Endodermal cell (in vitro differentiated cells): ENCODE measurements around the gene FAM193B. TPM values are rescaled to one million over a fixed set of nuclear protein-coding genes. Genes with fewer than 3 reads are reported as not detected.

Experiments
- DNase-seq: peaks from one replicate; pipeline ENCODE4 v3.0.0-alpha.2; 2017
- H3K27ac ChIP-seq: 2 replicates; pipeline ENCODE4 v1.5.1; 2013; ENCODE audit warnings: mild to moderate bottlenecking, low read depth, low read length, moderate library complexity
- H3K27me3 ChIP-seq: 2 replicates; pipeline ENCODE4 v1.6.1; 2013; ENCODE audit warnings: mild to moderate bottlenecking, low read length, moderate library complexity; ENCODE audit not compliant: insufficient read depth, control insufficient read depth, poor library complexity, severe bottlenecking
- H3K36me3 ChIP-seq: 2 replicates; pipeline ENCODE4 v1.7.0; 2013; ENCODE audit warnings: mild to moderate bottlenecking, low read length, moderate library complexity; ENCODE audit not compliant: control insufficient read depth, insufficient read depth
- H3K4me1 ChIP-seq: one replicate; pipeline ENCODE4 v1.7.0; 2013; ENCODE audit warnings: low read length; ENCODE audit not compliant: control insufficient read depth, insufficient read depth
- H3K4me3 ChIP-seq: 2 replicates; pipeline ENCODE4 v1.5.1; 2013; ENCODE audit warnings: mild to moderate bottlenecking, low read length, moderate library complexity
- H3K9ac ChIP-seq: 2 replicates; pipeline ENCODE4 v1.6.1; 2013; ENCODE audit warnings: mild to moderate bottlenecking, low read length, moderate library complexity; ENCODE audit not compliant: poor library complexity, severe bottlenecking; ENCODE audit errors: extremely low read depth
- H3K9me3 ChIP-seq: 2 replicates; pipeline ENCODE4 v1.6.1; 2013; ENCODE audit warnings: mild to moderate bottlenecking, low read length, moderate library complexity; ENCODE audit not compliant: control insufficient read depth
- H3K27ac Mint-ChIP-seq: 2 replicates; pipeline ENCODE4 v1.8.0; 2020; ENCODE audit warnings: mixed read lengths
- H3K27me3 Mint-ChIP-seq: 2 replicates; pipeline ENCODE4 v1.8.0; 2021; ENCODE audit warnings: mild to moderate bottlenecking, mixed read lengths; ENCODE audit not compliant: insufficient read depth
- H3K36me3 Mint-ChIP-seq: 2 replicates; pipeline ENCODE4 v1.8.0; 2020; ENCODE audit warnings: low read depth, mixed read lengths
- H3K4me1 Mint-ChIP-seq: 2 replicates; pipeline ENCODE4 v1.8.0; 2020; ENCODE audit warnings: mixed read lengths
- H3K4me3 Mint-ChIP-seq: 2 replicates; pipeline ENCODE4 v1.8.0; 2020; ENCODE audit warnings: mild to moderate bottlenecking, moderate library complexity, mixed read lengths
- H3K9me3 Mint-ChIP-seq: 2 replicates; pipeline ENCODE4 v1.8.0; 2020; ENCODE audit warnings: mild to moderate bottlenecking, mixed read lengths
- WGBS, 2 experiments: methylation state at CpG; one replicate each; pipeline versions ENCODE4 v1.1.5 to v1.1.7; 2013; ENCODE audit warnings: missing lambda C conversion rate in 2 of 2, mixed read lengths in 1 of 2; ENCODE audit not compliant: insufficient coverage in 1 of 2, insufficient read length in 1 of 2; 5-methylcytosine and 5-hydroxymethylcytosine counted together
- total RNA-seq, 2 donors: library from RNA; stranded (reverse); fragmentation: NEBNext Ultra II Directional in 1 of 2; extraction: Animal tissue kit (Norgen Biotek cat#: 25700) in 1 of 2; gene quantifications; 2 replicates in 1 of 2; 3 replicates in 1 of 2; pipeline ENCODE4 v1.2.1, GENCODE V29; 2021
- TF ChIP-seq, protein P1 (sequence below): fragments of 200-600 bp; sonication (generic); conservative IDR thresholded peaks from 2 replicates; pipeline ENCODE4 v1.5.0; 2021; ENCODE audit warnings: antibody characterized with exemption, mild to moderate bottlenecking

Gene FAM193B
- total RNA-seq, 2 donors from 2014 or later, result 112 to 115 TPM

- no peak for DNase-seq
- H3K9me3 Mint-ChIP-seq, result no peaks in the 10 kb centered on the region
- peaks cover 25% of the 10 kb centered on the region for H3K27me3 ChIP-seq
- H3K27me3 Mint-ChIP-seq, result peaks cover 17% of the 10 kb centered on the region
- no peak overlapping the region for H3K27ac ChIP-seq
- 93 to 98% methylated on average over 7 to 8 of the region's 8 CpGs for WGBS, 2 experiments
- peaks cover 38% of the 10 kb centered on the region for H3K36me3 Mint-ChIP-seq
- peaks cover 4% of the 10 kb centered on the region for H3K4me1 Mint-ChIP-seq
- H3K36me3 ChIP-seq, result peaks cover 39% of the 10 kb centered on the region
- no peak overlapping the region for H3K4me3 ChIP-seq
- no peaks in the 10 kb centered on the region for H3K9me3 ChIP-seq
- H3K9ac ChIP-seq, result no peak overlapping the region
- H3K4me1 ChIP-seq, result no peaks in the 10 kb centered on the region
- peak overlapping the region; percentile 88 for H3K4me3 Mint-ChIP-seq
- no peak overlapping the region for H3K27ac Mint-ChIP-seq
- TF ChIP-seq, protein P1, sequence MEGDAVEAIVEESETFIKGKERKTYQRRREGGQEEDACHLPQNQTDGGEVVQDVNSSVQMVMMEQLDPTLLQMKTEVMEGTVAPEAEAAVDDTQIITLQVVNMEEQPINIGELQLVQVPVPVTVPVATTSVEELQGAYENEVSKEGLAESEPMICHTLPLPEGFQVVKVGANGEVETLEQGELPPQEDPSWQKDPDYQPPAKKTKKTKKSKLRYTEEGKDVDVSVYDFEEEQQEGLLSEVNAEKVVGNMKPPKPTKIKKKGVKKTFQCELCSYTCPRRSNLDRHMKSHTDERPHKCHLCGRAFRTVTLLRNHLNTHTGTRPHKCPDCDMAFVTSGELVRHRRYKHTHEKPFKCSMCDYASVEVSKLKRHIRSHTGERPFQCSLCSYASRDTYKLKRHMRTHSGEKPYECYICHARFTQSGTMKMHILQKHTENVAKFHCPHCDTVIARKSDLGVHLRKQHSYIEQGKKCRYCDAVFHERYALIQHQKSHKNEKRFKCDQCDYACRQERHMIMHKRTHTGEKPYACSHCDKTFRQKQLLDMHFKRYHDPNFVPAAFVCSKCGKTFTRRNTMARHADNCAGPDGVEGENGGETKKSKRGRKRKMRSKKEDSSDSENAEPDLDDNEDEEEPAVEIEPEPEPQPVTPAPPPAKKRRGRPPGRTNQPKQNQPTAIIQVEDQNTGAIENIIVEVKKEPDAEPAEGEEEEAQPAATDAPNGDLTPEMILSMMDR, result no peak
These were observed 39.7 kb upstream of the FAM193B start for GRCh38 chr5:177594071-177594470.

DNA sequence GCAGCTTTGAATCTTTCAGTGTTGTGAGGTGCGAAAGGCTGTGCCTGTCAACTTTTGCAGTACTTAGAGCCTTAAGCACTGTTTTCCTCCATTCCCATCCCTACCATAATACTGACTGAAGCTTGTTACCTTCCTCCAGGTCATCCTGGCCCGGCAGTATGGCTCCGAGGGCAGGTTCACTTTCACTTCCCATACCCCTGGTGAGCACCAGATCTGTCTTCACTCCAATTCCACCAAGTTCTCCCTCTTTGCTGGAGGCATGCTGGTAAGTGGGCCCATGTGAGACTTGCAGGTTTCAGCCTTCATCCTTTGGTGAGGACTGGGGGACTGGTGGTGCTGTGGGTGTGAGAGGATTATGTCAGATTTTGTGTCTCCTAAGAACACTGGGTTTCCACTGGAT lies 39.1 kb upstream of the FAM193B start:
- peaks cover 38% of the 10 kb centered on the region for H3K36me3 Mint-ChIP-seq
- Histone ChIP-seq H3K4me3 (peak overlapping the region; percentile 93), H3K4me1 (no peaks in the 10 kb centered on the region), H3K9me3 (no peaks in the 10 kb centered on the region), H3K9ac (no peak overlapping the region), H3K36me3 (peaks cover 39% of the 10 kb centered on the region), H3K27me3 (peaks cover 25% of the 10 kb centered on the region), H3K27ac (no peak overlapping the region)
- H3K4me1 Mint-ChIP-seq, result peaks cover 5% of the 10 kb centered on the region
- no peaks in the 10 kb centered on the region for H3K9me3 Mint-ChIP-seq
- DNase-seq, result no peak
- WGBS, 2 experiments, result 95 to 100% methylated on average over 1 to 3 of the region's 3 CpGs
- H3K4me3 Mint-ChIP-seq, result peak overlapping the region; percentile 88
- H3K27ac Mint-ChIP-seq, result peak overlapping the region; percentile 48
- peaks cover 17% of the 10 kb centered on the region for H3K27me3 Mint-ChIP-seq
- TF ChIP-seq, protein P1, result no peak

DNA sequence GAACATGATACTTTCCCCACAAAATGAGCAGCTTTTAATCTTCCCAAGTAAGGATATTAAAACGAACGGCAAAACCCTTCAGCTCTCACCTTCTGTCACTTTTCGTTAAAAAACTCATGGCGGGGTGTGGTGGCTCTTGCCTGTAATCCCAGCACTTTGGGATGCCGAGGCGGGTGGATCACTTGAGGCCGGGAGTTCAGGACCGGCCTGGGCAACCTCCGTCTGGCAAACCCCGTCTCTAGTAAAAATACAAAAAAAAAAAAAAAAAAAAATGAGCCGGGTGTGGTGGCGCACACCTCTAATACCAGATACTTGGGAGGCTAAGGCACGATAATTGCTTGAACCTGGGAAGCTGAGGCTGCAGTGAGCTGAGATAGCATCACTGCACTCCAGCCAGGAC lies 38.5 kb upstream of the FAM193B start:
- Histone ChIP-seq H3K27ac (no peak overlapping the region), H3K27me3 (peaks cover 29% of the 10 kb centered on the region), H3K4me3 (peak overlapping the region; percentile 93), H3K36me3 (peaks cover 39% of the 10 kb centered on the region), H3K9me3 (no peaks in the 10 kb centered on the region), H3K9ac (peak overlapping the region; percentile 94), H3K4me1 (no peaks in the 10 kb centered on the region)
- TF ChIP-seq, protein P1, result no peak
- peak overlapping the region; percentile 98 for H3K27ac Mint-ChIP-seq
- peaks cover 16% of the 10 kb centered on the region for H3K27me3 Mint-ChIP-seq
- DNase-seq, result no peak
- H3K4me3 Mint-ChIP-seq, result peak overlapping the region; percentile 88
- peaks cover 10% of the 10 kb centered on the region for H3K4me1 Mint-ChIP-seq
- no peaks in the 10 kb centered on the region for H3K9me3 Mint-ChIP-seq
- 80 to 90% methylated on average over 5 to 13 of the region's 13 CpGs for WGBS, 2 experiments
- peaks cover 38% of the 10 kb centered on the region for H3K36me3 Mint-ChIP-seq
